GM12875 (cell line): ENCODE measurements around the gene TMEM121B.
"Not testable (repeated sequence)": the region's sequence is repeated elsewhere in the genome, so short reads cannot be mapped to it uniquely, and the experiment has no call there.

Experiments
- H3K4me3 ChIP-seq: one replicate; pipeline ENCODE4 v1.5.1; 2011; ENCODE audit warnings: low read depth, low read length, control low read depth
- CTCF ChIP-seq: IDR thresholded peaks from 2 replicates; pipeline ENCODE4 v1.5.1; 2011; ENCODE audit warnings: low read depth, mild to moderate bottlenecking, control low read depth, inconsistent platforms, low read length, moderate library complexity, borderline replicate concordance; ENCODE audit not compliant: insufficient read depth

Gene TMEM121B

GRCh38 chr22:17149076-17149815, 28.1 kb upstream of the TMEM121B start:
- no peak overlapping the region for H3K4me3 ChIP-seq
- TF ChIP-seq CTCF = no peak

- H3K4me3 ChIP-seq = not testable (repeated sequence)
Measured at GRCh38 chr22:17147458-17147857, 26.3 kb upstream of the TMEM121B start.

- TF ChIP-seq CTCF = no peak
- no peak overlapping the region for H3K4me3 ChIP-seq
Measured at GRCh38 chr22:17145021-17145680, 24.0 kb upstream of the TMEM121B start.

- TF ChIP-seq CTCF = no peak
- no peak overlapping the region for H3K4me3 ChIP-seq
Measured at GRCh38 chr22:17143826-17144225, 22.7 kb upstream of the TMEM121B start.

- TF ChIP-seq CTCF = no peak
- no peak overlapping the region for H3K4me3 ChIP-seq
Measured at GRCh38 chr22:17143101-17143500, 21.9 kb upstream of the TMEM121B start.

GRCh38 chr22:17140826-17141766, 19.9 kb upstream of the TMEM121B start:
- no peak for TF ChIP-seq CTCF
- no peak overlapping the region for H3K4me3 ChIP-seq

GRCh38 chr22:17140022-17140421, 18.9 kb upstream of the TMEM121B start:
- TF ChIP-seq CTCF = no peak
- no peak overlapping the region for H3K4me3 ChIP-seq
